Measurements from ENCODE around the gene STAT6. TPM values are rescaled to one million over a fixed set of nuclear protein-coding genes. Genes with fewer than 3 reads are reported as not detected.

STAT6 gene
- total RNA-seq, 1 experiment from 2014 or later: 52.3 TPM

DNA sequence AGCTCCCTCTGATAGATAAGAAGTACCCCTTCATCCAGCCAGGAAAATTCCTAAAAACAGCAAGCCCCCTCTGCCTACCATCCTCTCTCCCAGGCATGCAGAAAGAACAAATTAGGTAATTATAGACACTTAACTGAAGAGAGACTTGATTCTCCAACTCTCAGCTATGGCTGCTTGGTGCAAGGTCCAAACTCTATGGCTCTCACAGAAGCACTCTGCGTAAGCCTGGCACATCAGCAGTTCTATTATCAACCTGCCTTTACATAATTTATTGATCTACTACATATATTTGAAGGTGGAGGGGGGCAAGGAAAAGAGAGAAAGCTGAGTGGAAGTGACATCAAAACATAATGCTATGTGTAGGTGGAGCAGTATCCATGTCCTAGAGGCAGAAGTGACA is 60.2 kb downstream of the STAT6 start:
- TF ChIP-seq, protein P1, sequence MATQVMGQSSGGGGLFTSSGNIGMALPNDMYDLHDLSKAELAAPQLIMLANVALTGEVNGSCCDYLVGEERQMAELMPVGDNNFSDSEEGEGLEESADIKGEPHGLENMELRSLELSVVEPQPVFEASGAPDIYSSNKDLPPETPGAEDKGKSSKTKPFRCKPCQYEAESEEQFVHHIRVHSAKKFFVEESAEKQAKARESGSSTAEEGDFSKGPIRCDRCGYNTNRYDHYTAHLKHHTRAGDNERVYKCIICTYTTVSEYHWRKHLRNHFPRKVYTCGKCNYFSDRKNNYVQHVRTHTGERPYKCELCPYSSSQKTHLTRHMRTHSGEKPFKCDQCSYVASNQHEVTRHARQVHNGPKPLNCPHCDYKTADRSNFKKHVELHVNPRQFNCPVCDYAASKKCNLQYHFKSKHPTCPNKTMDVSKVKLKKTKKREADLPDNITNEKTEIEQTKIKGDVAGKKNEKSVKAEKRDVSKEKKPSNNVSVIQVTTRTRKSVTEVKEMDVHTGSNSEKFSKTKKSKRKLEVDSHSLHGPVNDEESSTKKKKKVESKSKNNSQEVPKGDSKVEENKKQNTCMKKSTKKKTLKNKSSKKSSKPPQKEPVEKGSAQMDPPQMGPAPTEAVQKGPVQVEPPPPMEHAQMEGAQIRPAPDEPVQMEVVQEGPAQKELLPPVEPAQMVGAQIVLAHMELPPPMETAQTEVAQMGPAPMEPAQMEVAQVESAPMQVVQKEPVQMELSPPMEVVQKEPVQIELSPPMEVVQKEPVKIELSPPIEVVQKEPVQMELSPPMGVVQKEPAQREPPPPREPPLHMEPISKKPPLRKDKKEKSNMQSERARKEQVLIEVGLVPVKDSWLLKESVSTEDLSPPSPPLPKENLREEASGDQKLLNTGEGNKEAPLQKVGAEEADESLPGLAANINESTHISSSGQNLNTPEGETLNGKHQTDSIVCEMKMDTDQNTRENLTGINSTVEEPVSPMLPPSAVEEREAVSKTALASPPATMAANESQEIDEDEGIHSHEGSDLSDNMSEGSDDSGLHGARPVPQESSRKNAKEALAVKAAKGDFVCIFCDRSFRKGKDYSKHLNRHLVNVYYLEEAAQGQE (IDR thresholded peaks at IDR 0.05; ENCODE audit: insufficient read depth in 1 of 2, low read depth in 2 of 2, low read length in 1 of 2): no peak
- TF ChIP-seq, protein P2, sequence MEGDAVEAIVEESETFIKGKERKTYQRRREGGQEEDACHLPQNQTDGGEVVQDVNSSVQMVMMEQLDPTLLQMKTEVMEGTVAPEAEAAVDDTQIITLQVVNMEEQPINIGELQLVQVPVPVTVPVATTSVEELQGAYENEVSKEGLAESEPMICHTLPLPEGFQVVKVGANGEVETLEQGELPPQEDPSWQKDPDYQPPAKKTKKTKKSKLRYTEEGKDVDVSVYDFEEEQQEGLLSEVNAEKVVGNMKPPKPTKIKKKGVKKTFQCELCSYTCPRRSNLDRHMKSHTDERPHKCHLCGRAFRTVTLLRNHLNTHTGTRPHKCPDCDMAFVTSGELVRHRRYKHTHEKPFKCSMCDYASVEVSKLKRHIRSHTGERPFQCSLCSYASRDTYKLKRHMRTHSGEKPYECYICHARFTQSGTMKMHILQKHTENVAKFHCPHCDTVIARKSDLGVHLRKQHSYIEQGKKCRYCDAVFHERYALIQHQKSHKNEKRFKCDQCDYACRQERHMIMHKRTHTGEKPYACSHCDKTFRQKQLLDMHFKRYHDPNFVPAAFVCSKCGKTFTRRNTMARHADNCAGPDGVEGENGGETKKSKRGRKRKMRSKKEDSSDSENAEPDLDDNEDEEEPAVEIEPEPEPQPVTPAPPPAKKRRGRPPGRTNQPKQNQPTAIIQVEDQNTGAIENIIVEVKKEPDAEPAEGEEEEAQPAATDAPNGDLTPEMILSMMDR (IDR thresholded peaks at IDR 0.05): no peak
- TF ChIP-seq SIN3A (IDR thresholded peaks at IDR 0.05; ENCODE audit: borderline replicate concordance, insufficient read depth, low read depth, low read length) (no peak), TCF7L2 (IDR thresholded peaks at IDR 0.05; ENCODE audit: low read depth, low read length) (no peak), POLR2AphosphoS5 (IDR thresholded peaks at IDR 0.05; ENCODE audit: low read depth, low read length) (no peak)
- Histone ChIP-seq H3K27ac (ENCODE audit: low read length) (no peak overlapping the region), H3K4me1 (ENCODE audit: control insufficient read depth, insufficient read depth, low read length) (no peaks in the 10 kb centered on the region), H3K27me3 (ENCODE audit: control insufficient read depth, insufficient read depth, low read length) (peaks cover under 1% of the 10 kb centered on the region), H3K4me3 (ENCODE audit: low read depth in 2 of 2, low read length in 2 of 2) (no peak overlapping the region), H3K9me3 (ENCODE audit: control insufficient read depth, insufficient read depth, low read depth, low read length) (no peaks in the 10 kb centered on the region), H3K36me3 (ENCODE audit: control insufficient read depth, insufficient read depth, low read length) (no peaks in the 10 kb centered on the region)
- ATAC-seq (no peak), DNase-seq (ENCODE audit: low read depth, low spot score) (no peak)
- in situ Hi-C loops (cut with HindIII; ENCODE audit: low pct_unique_long_range_greater_than_20kb, low sequenced_read_pairs): no loop called here
- ChIA-PET POLR2A (no interaction called here), CTCF (no interaction called here)
- no TSS peak for BruUV-seq (replicated peaks)
- intact Hi-C loops (cut with micrococcal nuclease; ENCODE audit: unreplicated experiment): no loop called here

- no peak for DNase-seq (ENCODE audit: low read depth, low spot score)
- TF ChIP-seq, protein P2 (IDR thresholded peaks at IDR 0.05): no peak
- TF ChIP-seq POLR2AphosphoS5 (IDR thresholded peaks at IDR 0.05; ENCODE audit: low read depth, low read length): no peak
- TF ChIP-seq SIN3A (IDR thresholded peaks at IDR 0.05; ENCODE audit: borderline replicate concordance, insufficient read depth, low read depth, low read length): no peak
- no peak for TF ChIP-seq TCF7L2 (IDR thresholded peaks at IDR 0.05; ENCODE audit: low read depth, low read length)
- TF ChIP-seq, protein P1 (IDR thresholded peaks at IDR 0.05; ENCODE audit: insufficient read depth in 1 of 2, low read depth in 2 of 2, low read length in 1 of 2): peak; percentile 90 to 94
- peaks cover 10% of the 10 kb centered on the region for H3K27me3 ChIP-seq (ENCODE audit: control insufficient read depth, insufficient read depth, low read length)
- H3K27ac ChIP-seq (ENCODE audit: low read length): no peak within 1 kb of the TSS
- intact Hi-C loops (cut with micrococcal nuclease; ENCODE audit: unreplicated experiment) (no loop called here), in situ Hi-C loops (cut with HindIII; ENCODE audit: low pct_unique_long_range_greater_than_20kb, low sequenced_read_pairs) (no loop called here)
- H3K4me3 ChIP-seq (ENCODE audit: low read depth in 2 of 2, low read length in 2 of 2): no peak within 1 kb of the TSS
- H3K36me3 ChIP-seq (ENCODE audit: control insufficient read depth, insufficient read depth, low read length): no peaks in the 10 kb centered on the region
- CTCF ChIA-PET: interaction anchor here (0.7 kb wide), 1 partner anchor 39 kb away, joined by 3 read pairs; no protein-coding TSS in a partner anchor
- no TSS peak for BruUV-seq (replicated peaks)
- POLR2A ChIA-PET: no interaction called here
- peak; percentile 36; the same call in 1 of the 2 replicates for ATAC-seq
- H3K9me3 ChIP-seq (ENCODE audit: control insufficient read depth, insufficient read depth, low read depth, low read length): no peaks in the 10 kb centered on the region
- H3K4me1 ChIP-seq (ENCODE audit: control insufficient read depth, insufficient read depth, low read length): no peaks in the 10 kb centered on the region
These were observed 61.3 kb downstream of the STAT6 start, which contains the start of gene MYO1A for GRCh38 chr12:57049890-57050289. MYO1A (minus strand) TSS chr12:57050129; CDS start chr12:57048323, 1,806 bp downstream.

All from Panc1 (cell line).